ENCODE measurements around the gene CDC14B.
A peak's percentile ranks its signal among the peaks of the same experiment; 100 is the strongest.
"Not testable (repeated sequence)": the region's sequence is repeated elsewhere in the genome, so short reads cannot be mapped to it uniquely, and the experiment has no call there.

CDC14B gene

GRCh38 chr9:96532173-96532572 is 87.5 kb downstream of the CDC14B start:
- no peak for DNase-seq

DNA sequence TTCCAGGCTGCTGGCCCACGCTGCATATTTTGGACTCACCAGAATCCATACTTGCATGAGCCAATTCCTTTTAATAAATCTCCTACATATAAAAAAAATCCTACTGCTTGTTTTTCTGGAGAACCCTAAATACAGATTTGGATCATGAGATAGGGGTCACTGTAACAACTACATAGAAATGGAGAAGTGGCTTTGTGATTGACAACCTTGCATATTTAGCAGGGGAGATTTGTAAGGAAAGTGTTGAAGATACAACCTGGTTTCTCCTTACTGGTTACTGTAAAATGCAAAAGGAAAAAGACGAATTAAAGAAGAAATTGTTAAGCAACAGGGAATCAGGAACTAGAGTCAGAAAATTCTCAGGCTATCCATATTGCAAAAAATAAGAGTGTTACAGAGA is 94.9 kb downstream of the CDC14B start:
- no peak for DNase-seq

- DNase-seq: no peak
Observed at GRCh38 chr9:96524045-96524444, 95.6 kb downstream of the CDC14B start.

GRCh38 chr9:96523374-96523773 is 96.3 kb downstream of the CDC14B start:
- no peak for DNase-seq

GRCh38 chr9:96522366-96522765 is 97.3 kb downstream of the CDC14B start:
- DNase-seq: peak in 3 of 6 experiments; percentile 14 to 34 (median 29)

DNA sequence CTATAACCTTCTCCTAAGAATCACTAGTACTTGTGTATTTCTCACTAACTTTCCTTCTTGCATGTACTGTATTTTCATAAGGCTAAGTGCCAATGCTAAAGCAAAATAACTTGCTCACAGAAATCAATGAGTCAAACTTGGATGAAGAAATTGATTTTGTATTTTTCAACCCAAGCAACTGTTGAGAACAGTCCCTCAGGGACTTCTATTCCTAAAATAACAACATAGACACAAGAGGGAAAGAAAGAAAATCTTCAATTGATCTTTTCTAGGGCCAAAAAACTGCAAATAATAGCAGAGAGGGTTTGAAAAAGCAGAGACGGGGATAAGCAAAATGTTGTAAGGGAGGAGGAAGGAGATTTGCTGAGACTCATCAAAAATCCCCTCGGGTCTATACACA is 99.9 kb downstream of the CDC14B start:
- DNase-seq: no peak

DNA sequence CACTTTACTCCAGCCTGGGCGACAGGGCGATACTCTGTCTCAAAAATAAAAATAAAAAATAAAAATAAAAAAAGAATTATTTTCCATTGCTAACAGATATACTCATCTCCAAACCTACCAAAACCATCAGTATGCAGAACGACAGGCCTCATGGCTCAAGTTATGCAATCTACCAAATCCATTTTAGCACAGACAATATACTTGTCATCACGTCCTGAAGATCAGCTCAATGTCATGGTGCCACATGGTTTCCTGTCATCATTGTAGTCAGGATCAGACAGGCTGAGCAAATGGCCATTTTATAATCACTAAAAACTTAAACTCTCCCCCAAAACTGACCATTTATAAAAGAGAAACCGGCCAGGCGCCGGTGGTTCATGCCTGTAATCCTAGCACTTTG is 100.5 kb downstream of the CDC14B start:
- DNase-seq: no peak

DNA sequence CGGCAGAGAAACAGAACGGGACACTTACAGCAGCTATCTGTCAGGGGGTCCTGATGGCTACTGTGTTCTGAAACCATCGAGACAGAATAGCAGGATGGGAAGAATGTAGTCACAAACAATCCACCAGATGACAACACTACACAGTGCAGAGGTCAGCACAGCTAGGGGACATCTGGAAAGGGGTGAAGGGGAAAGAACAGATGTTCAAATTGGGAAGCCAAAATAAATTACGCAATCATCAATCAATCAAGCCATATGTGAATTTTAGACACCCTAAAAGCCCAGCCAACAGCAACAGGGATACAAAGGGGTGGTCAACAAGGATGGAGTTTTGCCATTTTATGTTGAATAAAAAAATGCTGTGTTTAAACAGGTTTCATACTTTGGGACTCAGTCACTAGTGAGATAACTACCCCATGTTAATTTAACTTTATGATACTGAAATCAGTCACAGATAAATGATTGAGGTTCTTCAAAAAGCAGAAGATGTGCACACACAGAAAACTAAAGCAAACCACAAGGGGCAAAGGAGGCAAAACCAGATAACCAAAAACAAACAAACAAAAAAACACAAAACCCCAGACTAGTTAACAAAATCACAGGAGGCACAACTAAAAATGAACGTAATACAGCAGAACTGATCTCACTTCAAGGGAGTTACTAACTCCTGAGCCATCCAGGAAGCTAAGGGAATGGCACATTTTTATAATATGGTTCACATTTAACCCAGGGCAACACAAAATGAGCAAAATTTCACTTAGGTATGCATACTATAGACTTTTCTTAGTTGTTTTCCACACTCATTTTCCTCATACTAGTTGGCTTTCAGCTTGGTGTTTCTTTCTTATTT is 103.8 kb downstream of the CDC14B start:
- no peak for DNase-seq

DNA sequence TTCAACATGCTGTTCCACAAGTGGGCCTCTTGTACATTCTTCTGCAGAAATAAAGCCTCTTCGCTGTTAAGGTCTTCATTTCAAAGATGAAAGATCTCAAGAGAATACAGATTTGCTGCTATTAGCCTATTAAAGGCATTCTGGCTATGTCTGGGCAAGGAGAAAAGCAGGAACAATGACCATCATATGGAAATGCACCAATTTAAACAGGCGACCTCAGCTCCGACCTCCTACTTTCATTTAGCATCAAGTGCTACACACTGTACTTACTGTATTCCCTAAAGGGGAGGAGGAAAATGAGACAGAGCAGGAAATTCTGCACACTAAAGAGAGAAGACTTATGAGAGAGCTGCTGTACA is 104.9 kb downstream of the CDC14B start:
- no peak for DNase-seq

- DNase-seq: no peak
Observed at GRCh38 chr9:96514108-96514799, 105.4 kb downstream of the CDC14B start.

- DNase-seq: no peak
Observed at GRCh38 chr9:96513622-96514021, 106.0 kb downstream of the CDC14B start.

DNA sequence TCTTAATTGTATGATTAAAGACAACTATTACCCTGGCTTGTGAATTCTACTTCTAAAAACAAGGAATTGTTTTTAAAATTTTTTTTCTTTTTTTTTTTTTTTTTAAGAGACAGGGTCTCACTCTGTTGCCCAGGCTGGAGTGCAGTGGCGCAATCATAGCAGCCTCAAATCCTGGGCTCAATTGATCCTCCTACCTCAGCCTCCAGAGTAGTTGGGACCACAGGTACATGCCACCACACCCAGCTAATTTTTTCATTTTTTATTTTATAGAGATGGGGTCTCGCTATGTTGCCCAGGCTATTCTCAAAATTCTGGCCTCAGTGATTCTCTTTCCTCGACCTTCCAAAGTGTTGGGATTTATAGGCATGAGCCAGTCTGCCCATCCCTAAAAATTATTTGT is 107.4 kb downstream of the CDC14B start:
- no peak for DNase-seq

DNA sequence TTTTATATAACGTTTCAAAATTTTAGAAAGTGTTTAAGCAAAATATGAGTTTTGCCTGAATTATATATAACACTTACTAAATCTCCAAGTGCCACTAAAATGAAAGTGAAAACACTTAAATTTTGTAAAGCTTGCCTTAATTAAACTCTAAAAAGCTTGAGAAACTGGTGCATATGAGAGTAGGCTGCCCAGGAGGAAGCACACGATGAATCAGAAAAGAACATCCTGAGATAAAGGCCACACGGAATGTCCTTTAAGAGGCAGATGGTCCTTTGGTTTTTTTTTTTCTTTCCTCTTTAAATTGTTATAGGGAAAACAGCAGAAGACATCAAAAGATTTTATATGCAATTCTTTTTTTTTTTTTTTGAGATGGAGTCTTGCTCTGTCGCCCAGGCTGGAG is 109.4 kb downstream of the CDC14B start:
- DNase-seq: no peak

DNA sequence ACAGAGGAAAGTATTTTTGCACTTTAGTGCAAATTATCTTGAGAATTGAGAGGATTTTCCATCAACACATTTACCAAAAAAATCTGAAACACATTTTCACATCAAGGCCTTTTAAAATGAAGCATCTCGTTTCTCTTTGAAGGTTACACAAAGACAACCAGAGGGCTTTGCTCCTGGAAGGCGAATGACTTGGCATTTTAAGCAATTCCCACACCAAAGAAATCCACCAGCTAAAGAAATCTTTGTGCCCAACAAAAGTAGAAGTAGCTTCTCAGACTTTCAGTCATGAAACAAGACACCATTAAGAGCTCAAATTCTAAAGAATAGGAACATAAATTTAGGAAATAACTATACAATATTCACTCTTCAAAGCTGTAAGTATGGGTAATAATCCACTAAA is 109.8 kb downstream of the CDC14B start:
- no peak for DNase-seq

DNA sequence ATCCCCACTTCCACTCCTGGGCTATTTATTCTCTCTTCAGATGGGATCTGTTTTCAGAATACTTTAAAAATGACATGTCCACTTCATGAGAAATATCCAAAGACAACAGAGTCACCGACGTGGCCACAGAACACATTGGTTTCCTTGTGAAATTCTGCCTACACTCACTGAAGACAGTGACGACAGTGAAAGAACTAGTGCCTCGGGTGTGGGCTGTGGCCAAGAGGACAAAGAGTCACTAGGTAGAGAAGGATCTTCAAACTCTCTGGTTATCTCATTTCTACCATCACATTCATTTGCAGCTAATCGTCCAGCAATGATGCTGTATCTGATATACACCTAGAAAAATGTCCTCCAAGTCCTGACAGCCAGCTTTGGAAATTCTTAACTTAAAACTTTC is 110.6 kb downstream of the CDC14B start:
- no peak for DNase-seq

- DNase-seq: no peak
Observed at GRCh38 chr9:96508227-96508940, 111.3 kb downstream of the CDC14B start.

GRCh38 chr9:96505316-96505991 is 114.2 kb downstream of the CDC14B start:
- DNase-seq: no peak

- no peak for DNase-seq
Observed at GRCh38 chr9:96503918-96504317, 115.7 kb downstream of the CDC14B start.

GRCh38 chr9:96503374-96503748 is 116.3 kb downstream of the CDC14B start:
- not testable (repeated sequence) for DNase-seq

DNA sequence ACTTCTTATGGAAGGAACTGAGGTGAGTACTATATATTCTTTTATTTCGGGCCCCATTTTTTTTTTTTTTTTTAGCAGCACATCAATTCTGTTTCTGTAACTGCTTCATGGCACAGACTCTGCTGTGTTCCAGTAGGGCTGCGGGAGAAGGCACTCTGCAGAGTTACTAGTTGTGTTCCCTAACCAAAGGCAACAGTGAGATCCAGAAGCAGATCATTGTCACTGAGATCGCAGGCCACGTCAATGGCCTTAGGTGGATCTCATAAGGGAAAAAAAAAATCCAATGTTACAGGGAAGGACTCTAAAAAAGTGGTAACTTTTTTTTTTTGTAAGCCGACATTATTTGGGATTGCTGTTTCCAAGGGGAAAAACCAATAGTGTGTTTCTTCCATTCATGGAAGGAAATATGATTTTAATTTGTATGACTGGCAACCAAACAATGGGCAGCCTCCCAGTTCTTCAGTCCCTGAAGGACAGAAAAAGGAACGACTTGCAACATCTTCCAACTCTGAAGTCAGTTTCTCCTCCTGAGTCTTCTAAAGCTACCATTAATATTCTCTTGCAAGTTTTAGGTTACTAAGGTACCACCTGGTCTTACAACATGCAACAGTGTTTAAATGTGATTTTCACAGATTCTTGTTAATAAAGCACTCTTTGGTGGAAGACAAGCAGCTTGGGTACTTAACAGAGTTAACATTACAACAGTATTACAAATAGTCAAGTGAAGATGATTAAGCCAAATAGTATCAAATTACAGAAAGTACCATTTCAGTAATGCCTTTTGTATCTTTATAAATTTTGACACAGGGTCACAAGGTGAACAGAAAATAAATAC is 116.9 kb downstream of the CDC14B start:
- DNase-seq: no peak

- no peak for DNase-seq
Observed at GRCh38 chr9:96501633-96502538, 117.8 kb downstream of the CDC14B start.

Data from stimulated activated naive CD4-positive, alpha-beta T cell (primary cell).